Trophoblast cell (in vitro differentiated cells and primary cell): ENCODE measurements around the gene CCDC183.

ENCODE experiments used
- DNase-seq, 2 donors: peaks; one replicate each; pipeline ENCODE4 v3.0.0-alpha.2; 2016
- H2AFZ ChIP-seq: 2 replicates; pipeline ENCODE4 v1.6.1; 2013; ENCODE audit warnings: low read length, moderate library complexity, mild to moderate bottlenecking; ENCODE audit not compliant: insufficient read depth, poor library complexity
- H2AK5ac ChIP-seq: 2 replicates; pipeline ENCODE4 v1.6.1; 2013; ENCODE audit warnings: mild to moderate bottlenecking, low read length
- H2BK120ac ChIP-seq: 2 replicates; pipeline ENCODE4 v1.6.1; 2013; ENCODE audit warnings: low read length, mild to moderate bottlenecking, moderate library complexity; ENCODE audit not compliant: insufficient read depth, poor library complexity
- H2BK12ac ChIP-seq: 2 replicates; pipeline ENCODE4 v1.6.1; 2013; ENCODE audit warnings: mild to moderate bottlenecking, low read length, moderate library complexity
- H2BK5ac ChIP-seq: 2 replicates; pipeline ENCODE4 v1.6.1; 2013; ENCODE audit warnings: low read length, low read depth, moderate library complexity, mild to moderate bottlenecking; ENCODE audit not compliant: poor library complexity
- H3K14ac ChIP-seq: 2 replicates; pipeline ENCODE4 v1.6.1; 2013; ENCODE audit warnings: mild to moderate bottlenecking, low read length
- H3K18ac ChIP-seq: 2 replicates; pipeline ENCODE4 v1.6.1; 2013; ENCODE audit warnings: mild to moderate bottlenecking, low read length
- H3K23ac ChIP-seq: 2 replicates; pipeline ENCODE4 v1.6.1; 2013; ENCODE audit warnings: low read length
- H3K27ac ChIP-seq: 2 replicates; pipeline ENCODE4 v1.5.1; 2013; ENCODE audit warnings: low read depth, mild to moderate bottlenecking, inconsistent platforms, low read length, moderate library complexity
- H3K27me3 ChIP-seq: 2 replicates; pipeline ENCODE4 v1.6.1; 2013; ENCODE audit warnings: inconsistent platforms, mild to moderate bottlenecking, low read length, moderate library complexity; ENCODE audit not compliant: insufficient read depth
- H3K36me3 ChIP-seq, 2 experiments: 1 replicate in 1 of 2; 2 replicates in 1 of 2; pipeline ENCODE4 v1.6.1; 2013; ENCODE audit warnings: low read length in 2 of 2, mild to moderate bottlenecking in 2 of 2, moderate library complexity in 1 of 2; ENCODE audit not compliant: insufficient read depth in 2 of 2, control insufficient read depth in 1 of 2
- H3K4ac ChIP-seq: 2 replicates; pipeline ENCODE4 v1.6.1; 2013; ENCODE audit warnings: low read depth, mild to moderate bottlenecking, low read length, moderate library complexity
- H3K4me1 ChIP-seq, 2 experiments: 1 replicate in 1 of 2; 2 replicates in 1 of 2; pipeline ENCODE4 v1.6.1; 2013; ENCODE audit warnings: low read length in 2 of 2, mild to moderate bottlenecking in 2 of 2, moderate library complexity in 1 of 2; ENCODE audit not compliant: insufficient read depth in 2 of 2, control insufficient read depth in 1 of 2
- H3K4me2 ChIP-seq: 2 replicates; pipeline ENCODE4 v1.6.1; 2013; ENCODE audit warnings: inconsistent platforms, mild to moderate bottlenecking, low read length, moderate library complexity
- H3K4me3 ChIP-seq: 2 replicates; pipeline ENCODE4 v1.5.1; 2013; ENCODE audit warnings: mild to moderate bottlenecking, low read depth, low read length, inconsistent platforms
- H3K79me1 ChIP-seq: one replicate; pipeline ENCODE4 v1.6.1; 2013; ENCODE audit warnings: low read length
- H3K79me2 ChIP-seq: 2 replicates; pipeline ENCODE4 v1.6.1; 2013; ENCODE audit warnings: low read length, mild to moderate bottlenecking; ENCODE audit not compliant: control insufficient read depth, insufficient read depth, poor library complexity
- H3K9ac ChIP-seq: 2 replicates; pipeline ENCODE4 v1.6.1; 2013; ENCODE audit warnings: mild to moderate bottlenecking, low read length
- H3K9me3 ChIP-seq: 2 replicates; pipeline ENCODE4 v1.6.1; 2013; ENCODE audit warnings: low read depth, mild to moderate bottlenecking, control low read depth, inconsistent platforms, low read length; ENCODE audit not compliant: insufficient read depth
- H4K12ac ChIP-seq: 2 replicates; pipeline ENCODE4 v1.6.1; 2013; ENCODE audit warnings: low read depth, mild to moderate bottlenecking, low read length, moderate library complexity
- H4K8ac ChIP-seq: 2 replicates; pipeline ENCODE4 v1.6.1; 2013; ENCODE audit warnings: low read depth, mild to moderate bottlenecking, low read length, moderate library complexity
- H4K91ac ChIP-seq: one replicate; pipeline ENCODE4 v1.6.1; 2013; ENCODE audit warnings: low read depth, mild to moderate bottlenecking, low read length, moderate library complexity
- WGBS: extraction: QIAGEN DNeasy Blood & Tissue Kit; methylation state at CpG from one replicate; pipeline ENCODE4 v1.1.7; 2013; ENCODE audit warnings: missing lambda C conversion rate; ENCODE audit not compliant: insufficient read length, insufficient coverage; ENCODE audit errors: extremely low coverage; 5-methylcytosine and 5-hydroxymethylcytosine counted together

CCDC183 gene

DNA sequence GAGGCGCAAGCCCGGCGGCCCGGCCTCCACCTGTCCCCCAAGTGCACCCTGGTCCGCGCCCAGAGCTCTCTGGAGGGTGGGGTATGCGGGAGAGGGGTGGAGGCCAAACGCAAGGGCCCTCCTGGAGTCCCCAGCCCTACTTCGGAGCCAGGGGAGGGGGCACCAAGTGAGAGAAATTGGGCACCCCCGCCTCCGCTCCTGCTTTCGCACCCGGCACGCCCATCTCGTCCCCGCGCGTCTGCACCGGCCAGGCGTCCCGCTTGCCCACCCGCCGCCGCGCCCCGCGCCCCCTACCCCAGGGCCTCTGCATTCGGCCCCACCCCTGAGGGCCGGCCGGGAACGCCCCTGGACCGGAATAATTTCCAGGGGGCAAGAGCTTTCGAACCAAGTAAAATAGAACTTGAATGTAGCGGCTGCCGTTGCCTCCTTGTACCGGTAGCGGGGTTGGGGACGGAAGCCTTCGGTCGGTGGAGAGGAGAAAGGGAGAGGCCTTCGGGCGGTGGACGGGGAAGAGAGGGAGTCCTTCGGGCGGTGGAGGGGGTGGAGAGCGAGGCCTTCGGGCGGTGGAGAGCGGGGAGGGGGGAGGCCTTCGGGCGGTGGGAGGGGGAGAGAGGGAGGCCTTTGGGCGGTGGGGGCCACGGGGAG lies 52.4 kb downstream of the CCDC183 start:
- Histone ChIP-seq H3K4me3 (peak overlapping the region; percentile 76), H2BK5ac (peak overlapping the region; percentile 81), H3K9ac (peak overlapping the region; percentile 84), H3K79me2 (peaks cover 9% of the 10 kb centered on the region), H3K27me3 (peaks cover 4% of the 10 kb centered on the region), H3K4ac (peak overlapping the region; percentile 1), H4K91ac (peak overlapping the region; percentile 86), H3K36me3 (peaks cover 15 to 20% of the 10 kb centered on the region in 2 experiments), H3K14ac (peak overlapping the region; percentile 73), H2BK120ac (peak overlapping the region; percentile 57), H4K12ac (peak overlapping the region; percentile 10), H2AK5ac (peak overlapping the region; percentile 77), H3K27ac (peak overlapping the region; percentile 92), H3K18ac (peak overlapping the region; percentile 88), H3K9me3 (peaks cover 28% of the 10 kb centered on the region), H2AFZ (peak overlapping the region; percentile 67), H2BK12ac (no peak overlapping the region), H3K23ac (no peak overlapping the region), H3K4me2 (peak overlapping the region; percentile 80), H3K79me1 (peaks cover 22% of the 10 kb centered on the region), H4K8ac (peak overlapping the region; percentile 75), H3K4me1 (peaks cover 19 to 20% of the 10 kb centered on the region in 2 experiments)
- WGBS: no CpG with 5 or more reads among the region's 53 CpGs
- DNase-seq: peak; percentile 30 to 42

DNA sequence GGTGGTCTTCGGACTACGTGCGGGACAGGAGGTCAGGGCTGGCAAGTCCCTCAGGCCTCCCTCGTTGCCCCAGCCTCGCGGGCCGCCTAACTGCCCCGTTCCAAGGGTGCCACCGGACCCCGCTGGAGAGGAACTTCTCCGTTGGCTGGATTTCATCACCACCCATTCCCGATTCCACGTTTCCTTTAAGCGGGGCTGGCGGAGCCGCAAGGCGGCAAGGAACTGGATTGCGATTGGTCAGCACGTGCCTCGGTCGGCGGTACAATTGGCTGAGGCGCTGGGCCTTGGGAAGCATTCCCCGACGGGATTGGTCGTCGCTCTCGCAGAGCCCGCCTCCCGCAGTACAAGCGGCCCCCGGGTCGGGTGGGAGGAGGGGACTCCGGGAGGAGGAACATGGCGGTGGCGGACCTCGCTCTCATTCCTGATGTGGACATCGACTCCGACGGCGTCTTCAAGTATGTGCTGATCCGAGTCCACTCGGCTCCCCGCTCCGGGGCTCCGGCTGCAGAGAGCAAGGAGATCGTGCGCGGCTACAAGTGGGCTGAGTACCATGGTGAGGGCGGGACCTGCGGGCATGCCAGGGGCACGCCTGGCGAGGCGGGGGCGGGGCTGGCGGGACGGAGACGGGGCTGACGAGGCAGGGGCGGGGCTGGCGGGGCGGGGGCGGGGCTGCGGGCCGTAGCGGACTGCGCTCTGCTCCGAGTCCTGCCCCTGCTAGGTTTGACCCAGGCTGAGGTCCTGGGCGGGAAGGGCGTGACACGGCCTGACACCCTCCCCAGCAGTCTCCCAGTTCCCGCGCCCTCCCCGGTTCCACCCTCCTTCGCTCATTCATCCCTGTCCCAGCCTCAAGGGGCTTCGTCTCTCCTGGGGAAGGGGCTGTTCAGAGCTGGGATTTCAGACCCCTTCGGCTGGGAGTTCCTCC lies 53.2 kb downstream of the CCDC183 start, which contains the start of gene PHPT1:
TSS of gene PHPT1 (plus strand) at position 372 of the 922 bp plus-strand sequence. CDS start at position 394, 22 bp downstream.
- H3K79me2 ChIP-seq: peaks cover 9% of the 10 kb centered on the region
- peak within 1 kb of the TSS; percentile 72 for H2AFZ ChIP-seq
- peak within 1 kb of the TSS; percentile 77 for H2AK5ac ChIP-seq
- H3K9ac ChIP-seq: peak within 1 kb of the TSS; percentile 84
- peak within 1 kb of the TSS; percentile 82 for H4K12ac ChIP-seq
- peak within 1 kb of the TSS; percentile 92 for H4K91ac ChIP-seq
- peak within 1 kb of the TSS; percentile 93 for H3K18ac ChIP-seq
- peaks cover 19 to 20% of the 10 kb centered on the region in 2 experiments for H3K4me1 ChIP-seq
- DNase-seq: peak; percentile 99
- no CpG with 5 or more reads among the region's 77 CpGs for WGBS
- peaks cover 25% of the 10 kb centered on the region for H3K9me3 ChIP-seq
- peak within 1 kb of the TSS; percentile 85 for H3K4me3 ChIP-seq
- peak within 1 kb of the TSS; percentile 80 for H3K4me2 ChIP-seq
- peaks cover 15 to 20% of the 10 kb centered on the region in 2 experiments for H3K36me3 ChIP-seq
- peak within 1 kb of the TSS; percentile 88 for H3K14ac ChIP-seq
- peak within 1 kb of the TSS; percentile 91 for H4K8ac ChIP-seq
- peak within 1 kb of the TSS; percentile 92 for H3K27ac ChIP-seq
- no peak within 1 kb of the TSS for H2BK12ac ChIP-seq
- H3K27me3 ChIP-seq: peaks cover 4% of the 10 kb centered on the region
- no peak within 1 kb of the TSS for H3K23ac ChIP-seq
- peak within 1 kb of the TSS; percentile 57 for H2BK120ac ChIP-seq
- H3K4ac ChIP-seq: peak within 1 kb of the TSS; percentile 30
- H2BK5ac ChIP-seq: peak within 1 kb of the TSS; percentile 94
- peaks cover 22% of the 10 kb centered on the region for H3K79me1 ChIP-seq

- Histone ChIP-seq H2BK120ac (no peak overlapping the region), H4K8ac (peak overlapping the region; percentile 0)
These were observed 54.1 kb downstream of the CCDC183 start for GRCh38 chr9:136849960-136850865.

More at GRCh38 chr9:136849960-136850865, 54.1 kb downstream of the CCDC183 start:
- peak overlapping the region; percentile 8 for H3K9ac ChIP-seq
- peak overlapping the region; percentile 30 for H3K4ac ChIP-seq
- H3K14ac ChIP-seq: peak overlapping the region; percentile 60
- H3K27ac ChIP-seq: peak overlapping the region; percentile 18
- H4K12ac ChIP-seq: peak overlapping the region; percentile 24
- peak overlapping the region; percentile 2 for H2BK5ac ChIP-seq
- H2BK12ac ChIP-seq: no peak overlapping the region
- peak overlapping the region; percentile 63 for H3K4me2 ChIP-seq
- H3K4me3 ChIP-seq: peak overlapping the region; percentile 65
- H4K91ac ChIP-seq: peak overlapping the region; percentile 67
- H3K9me3 ChIP-seq: peaks cover 23% of the 10 kb centered on the region
- no CpG with 5 or more reads among the region's 43 CpGs for WGBS
- peaks cover 15 to 20% of the 10 kb centered on the region in 2 experiments for H3K36me3 ChIP-seq
- H2AK5ac ChIP-seq: peak overlapping the region; percentile 64
- H3K23ac ChIP-seq: no peak overlapping the region
- peaks cover 22% of the 10 kb centered on the region for H3K79me1 ChIP-seq
- H3K4me1 ChIP-seq: peaks cover 19 to 20% of the 10 kb centered on the region in 2 experiments
- no peak for DNase-seq
- H3K79me2 ChIP-seq: peaks cover 9% of the 10 kb centered on the region
- H3K27me3 ChIP-seq: peaks cover 4% of the 10 kb centered on the region
- H2AFZ ChIP-seq: peak overlapping the region; percentile 4
- H3K18ac ChIP-seq: peak overlapping the region; percentile 42
